Panc1 (cell line): Measurements from ENCODE around the gene VPS35L. TPM values are rescaled to one million over a fixed set of nuclear protein-coding genes. Genes with fewer than 3 reads are reported as not detected.

Experiments used
- ATAC-seq: fragments of 200-7000 bp; cut with Tn5 transposase; 2 replicates; pipeline ENCODE4 v1.9.1; 2020; ENCODE audit warnings: mild to moderate bottlenecking, moderate library complexity
- BruUV-seq: library from RNA; stranded (reverse); fragments of 400-500 nt; replicated peaks from 2 replicates; lab custom pipeline; 2021; lab: Mats Ljungman, UMichigan
- CTCF ChIA-PET: fragments of 300-600 bp; sonication (Branson Sonifier 250); formaldehyde crosslinking; loops from one replicate; lab custom pipeline; 2022; ENCODE audit warnings: antibody characterized with exemption; lab: Charles Lee
- POLR2A ChIA-PET: fragments of 300-600 bp; sonication (Branson Sonifier 250); formaldehyde crosslinking; loops from one replicate; lab custom pipeline; 2022; ENCODE audit warnings: antibody characterized with exemption; lab: Charles Lee
- DNase-seq: peaks from one replicate; pipeline ENCODE4 v3.0.0-alpha.2; 2010; ENCODE audit warnings: low read depth, low spot score
- H3K27ac ChIP-seq: 2 replicates; pipeline ENCODE4 v1.5.1; 2011; ENCODE audit warnings: mild to moderate bottlenecking, low read length, inconsistent platforms
- H3K27me3 ChIP-seq: fragments of 200-500 bp; sonication (Bioruptor generic); 2 replicates; pipeline ENCODE4 v1.6.0; 2014; ENCODE audit warnings: low read length, inconsistent platforms; ENCODE audit not compliant: control insufficient read depth, insufficient read depth
- H3K36me3 ChIP-seq: fragments of 200-500 bp; sonication (Bioruptor generic); 2 replicates; pipeline ENCODE4 v1.5.1; 2014; ENCODE audit warnings: inconsistent platforms, mild to moderate bottlenecking, low read length, moderate library complexity; ENCODE audit not compliant: control insufficient read depth, insufficient read depth
- H3K4me1 ChIP-seq: 2 replicates; pipeline ENCODE4 v1.5.1; 2011; ENCODE audit warnings: inconsistent platforms, mild to moderate bottlenecking, low read length, moderate library complexity; ENCODE audit not compliant: control insufficient read depth, insufficient read depth
- H3K4me3 ChIP-seq, 2 experiments: 2 replicates each; pipeline ENCODE4 v1.5.1; 2011 to 2012; ENCODE audit warnings: low read depth in 2 of 2, low read length in 2 of 2, mild to moderate bottlenecking in 2 of 2, inconsistent platforms in 1 of 2, moderate library complexity in 1 of 2
- H3K9me3 ChIP-seq: fragments of 200-500 bp; sonication (Bioruptor generic); 2 replicates; pipeline ENCODE4 v1.5.1; 2014; ENCODE audit warnings: low read depth, mild to moderate bottlenecking, inconsistent platforms, low read length, moderate library complexity; ENCODE audit not compliant: control insufficient read depth, insufficient read depth
- CTCF ChIP-seq: fragments of 450-650 bp; IDR thresholded peaks from 2 replicates; pipeline ENCODE4 v1.5.1; 2017; ENCODE audit warnings: mild to moderate bottlenecking
- POLR2AphosphoS5 ChIP-seq: IDR thresholded peaks from 2 replicates; pipeline ENCODE4 v1.6.1; 2012; ENCODE audit warnings: mild to moderate bottlenecking, low read depth, low read length, moderate library complexity
- REST ChIP-seq, 2 experiments: IDR thresholded peaks; 2 replicates each; pipeline ENCODE4 v1.6.1; 2011 to 2012; ENCODE audit warnings: low read depth in 2 of 2, control low read depth in 1 of 2, low read length in 1 of 2, mild to moderate bottlenecking in 1 of 2, moderate library complexity in 1 of 2; ENCODE audit not compliant: insufficient read depth in 1 of 2
- SIN3A ChIP-seq: IDR thresholded peaks from 2 replicates; pipeline ENCODE4 v1.6.1; 2012; ENCODE audit warnings: low read depth, mild to moderate bottlenecking, low read length, moderate library complexity, borderline replicate concordance; ENCODE audit not compliant: insufficient read depth
- TCF7L2 ChIP-seq: IDR thresholded peaks from 2 replicates; pipeline ENCODE4 v1.6.1; 2011; ENCODE audit warnings: mild to moderate bottlenecking, low read depth, low read length, inconsistent platforms
- in situ Hi-C: cut with HindIII; loops from 2 replicates; pipeline ENCODE4 v1.10.0; 2016; ENCODE audit warnings: low sequenced_read_pairs, low pct_unique_long_range_greater_than_20kb
- intact Hi-C: fragments of 100-400 bp; cut with micrococcal nuclease; formaldehyde crosslinking; loops from one replicate; pipeline ENCODE4 v1.10.0; 2022; ENCODE audit not compliant: unreplicated experiment
- total RNA-seq: library from RNA; stranded (reverse); gene quantifications from one replicate; pipeline ENCODE4 v1.2.1, GENCODE V29; 2021; ENCODE audit not compliant: unreplicated experiment

VPS35L gene
- total RNA-seq, 1 experiment from 2014 or later = 124 TPM

- TF ChIP-seq POLR2AphosphoS5 (no peak), TCF7L2 (no peak), CTCF (no peak), REST (IDR thresholded peaks at IDR 0.05; ENCODE audit: insufficient read depth in 1 of 2, low read depth in 2 of 2, low read length in 1 of 2) (no peak), SIN3A (no peak)
- in situ Hi-C loops = no loop called here
- POLR2A ChIA-PET = no interaction called here
Observed at GRCh38 chr16:19517424-19518089, 37.9 kb upstream of the VPS35L start.

GRCh38 chr16:19518388-19518787, 37.1 kb upstream of the VPS35L start:
- ChIA-PET CTCF (no interaction called here), POLR2A (no interaction called here)
- peaks cover 15% of the 10 kb centered on the region for H3K4me1 ChIP-seq

More at GRCh38 chr16:19517424-19518089, 37.9 kb upstream of the VPS35L start:
- H3K4me1 ChIP-seq = peaks cover 11% of the 10 kb centered on the region
- DNase-seq (peak; percentile 81), ATAC-seq (no peak)
- H3K36me3 ChIP-seq = peaks cover 20% of the 10 kb centered on the region
- intact Hi-C loops = no loop called here
- H3K4me3 ChIP-seq = no peak overlapping the region
- no peaks in the 10 kb centered on the region for H3K27me3 ChIP-seq
- no peak overlapping the region for H3K27ac ChIP-seq
- CTCF ChIA-PET = no interaction called here
- BruUV-seq = no TSS peak
- H3K9me3 ChIP-seq = no peaks in the 10 kb centered on the region

More at GRCh38 chr16:19518388-19518787, 37.1 kb upstream of the VPS35L start:
- peaks cover 18% of the 10 kb centered on the region for H3K36me3 ChIP-seq
- no peaks in the 10 kb centered on the region for H3K9me3 ChIP-seq
- in situ Hi-C loops = no loop called here
- H3K27me3 ChIP-seq = no peaks in the 10 kb centered on the region
- intact Hi-C loops = no loop called here
- no peak overlapping the region for H3K27ac ChIP-seq
- ATAC-seq (no peak), DNase-seq (no peak)
- no peak overlapping the region for H3K4me3 ChIP-seq
- TF ChIP-seq CTCF (no peak), TCF7L2 (no peak), REST (IDR thresholded peaks at IDR 0.05; ENCODE audit: insufficient read depth in 1 of 2, low read depth in 2 of 2, low read length in 1 of 2) (no peak), SIN3A (no peak), POLR2AphosphoS5 (no peak)
- BruUV-seq = no TSS peak
